Activated naive CD4-positive, alpha-beta T cell treated with anti-CD3 and anti-CD28 coated beads, Interleukin-2, amount 10 ng/mL, durations not matched to agents 7 days and 5 days (primary cell): ENCODE results near the gene CCDC13.

Source experiments
- CTCF ChIA-PET: fragments of 350-600 bp; sonication (Branson Sonifier 250); formaldehyde crosslinking; loops from one replicate; lab custom pipeline; 2021; ENCODE audit warnings: antibody characterized with exemption; lab: Charles Lee
- DNase-seq: peaks from one replicate; pipeline ENCODE4 v3.0.0-alpha.2; 2020
- H3K27ac Mint-ChIP-seq: one replicate; pipeline ENCODE4 v1.8.0; 2021; ENCODE audit warnings: mild to moderate bottlenecking, moderate library complexity, mixed read lengths
- H3K27me3 Mint-ChIP-seq: one replicate; pipeline ENCODE4 v1.8.0; 2021; ENCODE audit warnings: mild to moderate bottlenecking, mixed read lengths
- H3K36me3 Mint-ChIP-seq: one replicate; pipeline ENCODE4 v1.8.0; 2021; ENCODE audit warnings: mixed read lengths
- H3K4me1 Mint-ChIP-seq: one replicate; pipeline ENCODE4 v1.8.0; 2021; ENCODE audit warnings: mixed read lengths
- H3K4me3 Mint-ChIP-seq: one replicate; pipeline ENCODE4 v1.8.0; 2021; ENCODE audit warnings: mild to moderate bottlenecking, moderate library complexity, mixed read lengths
- H3K9me3 Mint-ChIP-seq: one replicate; pipeline ENCODE4 v1.8.0; 2021; ENCODE audit warnings: mixed read lengths

Gene CCDC13

GRCh38 chr3:42743204-42743995, 29.7 kb downstream of the CCDC13 start:
- CTCF ChIA-PET, result interaction anchor here (0.5 to 4.7 kb wide), 20 partner anchors 9 to 496 kb away, joined by 3 to 36 read pairs (median 5); partner anchors contain the start of gene SEC22C
- no peaks in the 10 kb centered on the region for H3K36me3 Mint-ChIP-seq
- H3K9me3 Mint-ChIP-seq, result no peaks in the 10 kb centered on the region
- no peak overlapping the region for H3K27ac Mint-ChIP-seq
- no peak overlapping the region for H3K4me3 Mint-ChIP-seq
- H3K27me3 Mint-ChIP-seq, result peaks cover 14% of the 10 kb centered on the region
- peaks cover 36% of the 10 kb centered on the region for H3K4me1 Mint-ChIP-seq
- DNase-seq, result no peak

DNA sequence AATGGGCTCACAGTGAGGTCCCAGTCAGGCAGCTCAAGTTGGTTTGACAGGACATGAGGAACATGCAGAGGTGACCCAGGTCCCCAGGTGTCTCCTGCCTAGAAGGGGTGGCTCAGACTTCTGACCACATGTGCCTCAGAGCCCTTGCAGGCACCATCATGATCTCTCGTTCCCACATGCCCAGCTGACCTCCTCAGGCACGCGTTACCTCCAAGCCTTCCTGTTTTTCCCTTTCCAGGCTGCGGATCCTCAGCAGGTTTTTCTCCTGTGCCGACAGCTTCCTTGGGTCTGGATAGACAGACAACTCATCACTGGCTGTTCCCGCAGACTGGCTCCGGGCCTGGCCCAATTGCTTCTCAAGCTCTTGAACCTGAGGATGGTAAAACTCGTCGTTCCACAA, 30.4 kb downstream of the CCDC13 start:
- Mint-ChIP-seq H3K36me3 (no peaks in the 10 kb centered on the region), H3K27me3 (peaks cover 14% of the 10 kb centered on the region), H3K4me1 (peaks cover 29% of the 10 kb centered on the region), H3K27ac (no peak overlapping the region), H3K4me3 (no peak overlapping the region), H3K9me3 (no peaks in the 10 kb centered on the region)
- CTCF ChIA-PET, result interaction anchor here (0.5 to 3.3 kb wide), 8 partner anchors 13 to 496 kb away, joined by 3 to 22 read pairs (median 4); partner anchors contain the start of gene SEC22C
- DNase-seq, result no peak

DNA sequence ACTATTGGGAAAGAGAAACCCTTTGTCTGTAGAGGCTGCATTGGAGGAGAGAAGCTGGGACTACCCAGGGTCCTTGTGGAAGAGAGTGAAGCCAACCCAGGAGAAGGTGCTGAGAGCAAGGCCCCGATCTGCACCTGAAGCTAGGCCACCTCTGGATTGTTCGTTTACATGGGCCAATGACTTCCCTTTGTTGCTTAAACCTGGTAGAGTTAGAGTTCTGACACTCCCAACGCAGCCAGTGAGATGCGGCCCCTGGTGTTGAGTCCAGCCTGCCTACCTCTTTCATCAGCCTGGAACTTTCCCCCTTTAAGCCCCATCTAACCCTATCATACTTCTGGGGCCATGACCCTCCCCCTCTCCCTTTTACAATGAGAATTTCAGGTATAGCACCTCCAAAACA, 30.8 kb downstream of the CCDC13 start:
- no peak overlapping the region for H3K27ac Mint-ChIP-seq
- peaks cover 25% of the 10 kb centered on the region for H3K4me1 Mint-ChIP-seq
- peaks cover 14% of the 10 kb centered on the region for H3K27me3 Mint-ChIP-seq
- no peaks in the 10 kb centered on the region for H3K36me3 Mint-ChIP-seq
- no peak overlapping the region for H3K4me3 Mint-ChIP-seq
- CTCF ChIA-PET, result interaction anchor here (0.7 to 1.9 kb wide), 6 partner anchors 13 to 495 kb away, joined by 3 to 5 read pairs (median 4); partner anchors contain the start of gene SEC22C
- no peak for DNase-seq
- H3K9me3 Mint-ChIP-seq, result no peaks in the 10 kb centered on the region

DNA sequence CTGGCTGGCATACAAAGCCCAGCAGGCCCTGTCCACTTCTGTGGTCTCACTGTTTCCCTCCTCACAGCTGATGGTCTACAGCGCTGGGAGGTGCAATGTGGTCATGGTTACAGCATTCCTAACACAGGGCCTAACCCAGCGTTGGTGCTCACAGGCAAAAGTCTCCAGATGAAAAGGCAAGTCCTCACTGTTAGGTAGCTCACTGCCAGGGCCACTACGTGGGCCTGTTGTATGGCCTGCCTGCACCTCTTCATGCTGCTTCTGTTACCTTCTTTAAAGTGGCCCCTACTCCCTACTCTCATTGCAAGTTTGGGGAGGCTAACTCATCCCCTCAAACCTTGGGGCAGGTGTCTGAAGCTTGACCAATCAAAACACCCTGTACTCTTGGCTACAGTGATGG, 31.3 kb downstream of the CCDC13 start:
- Mint-ChIP-seq H3K9me3 (no peaks in the 10 kb centered on the region), H3K36me3 (no peaks in the 10 kb centered on the region), H3K27me3 (peaks cover 14% of the 10 kb centered on the region), H3K4me3 (no peak overlapping the region), H3K4me1 (peaks cover 20% of the 10 kb centered on the region), H3K27ac (no peak overlapping the region)
- DNase-seq, result no peak
- CTCF ChIA-PET, result interaction anchor here (0.7 to 1.9 kb wide), 5 partner anchors 14 to 495 kb away, joined by 3 to 5 read pairs (median 4); partner anchors contain the start of gene SEC22C

DNA sequence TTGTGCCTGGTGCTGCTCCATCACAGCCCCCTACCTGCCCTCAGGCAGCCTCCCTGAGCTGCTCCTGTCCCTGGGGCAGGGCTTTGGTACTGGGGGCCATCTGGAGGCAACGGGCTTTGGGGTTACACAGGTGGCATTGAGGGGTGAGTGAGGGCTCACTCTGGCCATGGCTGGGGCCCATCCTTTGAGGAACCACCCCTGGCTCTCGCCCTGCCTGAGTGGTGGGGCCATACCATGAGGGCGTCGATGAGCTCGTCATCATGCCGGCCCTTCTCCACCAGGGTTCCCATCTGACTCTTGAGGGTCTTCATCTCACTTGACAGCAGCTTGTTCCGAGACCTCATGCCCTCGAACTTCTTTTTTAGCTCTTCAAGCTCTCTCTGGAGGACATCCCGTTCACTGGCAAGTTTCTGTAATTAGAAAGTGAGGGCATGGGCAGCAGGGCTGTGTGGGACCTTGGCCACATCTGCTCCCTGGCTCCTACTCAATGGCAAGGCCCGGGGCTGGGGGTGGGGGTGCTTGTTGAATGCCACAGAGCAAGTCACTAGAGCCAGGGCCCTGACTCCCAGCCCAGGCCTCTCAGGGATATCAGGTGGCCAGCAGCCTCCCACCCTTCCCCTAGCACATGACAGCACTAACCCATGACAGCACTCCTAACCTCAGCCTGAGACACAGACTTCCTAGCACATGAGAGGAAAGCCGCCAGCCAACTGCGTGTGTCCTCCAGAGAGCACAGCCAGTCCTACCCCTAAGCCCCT, 33.5 kb downstream of the CCDC13 start:
- Mint-ChIP-seq H3K4me3 (no peak overlapping the region), H3K27ac (no peak overlapping the region), H3K36me3 (no peaks in the 10 kb centered on the region), H3K9me3 (no peaks in the 10 kb centered on the region), H3K27me3 (peaks cover 21% of the 10 kb centered on the region), H3K4me1 (peaks cover 7% of the 10 kb centered on the region)
- no peak for DNase-seq
- CTCF ChIA-PET, result interaction anchor here (0.6 to 1.4 kb wide), 3 partner anchors 11 to 154 kb away, joined by 3 to 4 read pairs (median 3); no protein-coding TSS in a partner anchor

- CTCF ChIA-PET, result no interaction called here
- no peak overlapping the region for H3K4me3 Mint-ChIP-seq
- H3K36me3 Mint-ChIP-seq, result no peaks in the 10 kb centered on the region
- H3K4me1 Mint-ChIP-seq, result no peaks in the 10 kb centered on the region
- DNase-seq, result no peak
- H3K9me3 Mint-ChIP-seq, result no peaks in the 10 kb centered on the region
- no peak overlapping the region for H3K27ac Mint-ChIP-seq
- H3K27me3 Mint-ChIP-seq, result peaks cover 16% of the 10 kb centered on the region
Observed at GRCh38 chr3:42736531-42736930, 36.5 kb downstream of the CCDC13 start.

DNA sequence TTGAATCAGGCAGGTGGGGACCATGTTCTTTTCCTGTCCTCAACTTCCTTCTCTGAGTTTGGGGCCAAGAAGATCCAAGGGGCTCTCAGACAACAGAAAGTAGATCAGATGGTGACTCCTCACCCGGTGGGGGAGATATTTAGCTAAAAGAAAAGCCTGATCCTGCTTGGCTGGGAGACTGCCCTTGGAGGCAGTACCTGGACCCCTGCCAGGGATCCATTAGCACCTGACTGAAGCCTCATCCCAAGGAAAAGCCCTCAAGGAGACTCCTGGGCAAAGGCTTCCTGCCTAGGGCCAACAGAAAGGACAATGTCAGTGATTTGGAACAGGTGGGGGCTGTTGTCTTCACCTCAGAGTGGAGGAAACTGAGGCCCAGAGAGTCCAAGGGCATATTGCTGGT, 37.0 kb downstream of the CCDC13 start:
- CTCF ChIA-PET, result interaction anchor here (1.0 kb wide), 1 partner anchor 13 kb away, joined by 4 read pairs; no protein-coding TSS in a partner anchor
- no peak overlapping the region for H3K4me3 Mint-ChIP-seq
- no peak overlapping the region for H3K27ac Mint-ChIP-seq
- H3K27me3 Mint-ChIP-seq, result peaks cover 16% of the 10 kb centered on the region
- H3K36me3 Mint-ChIP-seq, result no peaks in the 10 kb centered on the region
- H3K9me3 Mint-ChIP-seq, result no peaks in the 10 kb centered on the region
- DNase-seq, result no peak
- no peaks in the 10 kb centered on the region for H3K4me1 Mint-ChIP-seq

DNA sequence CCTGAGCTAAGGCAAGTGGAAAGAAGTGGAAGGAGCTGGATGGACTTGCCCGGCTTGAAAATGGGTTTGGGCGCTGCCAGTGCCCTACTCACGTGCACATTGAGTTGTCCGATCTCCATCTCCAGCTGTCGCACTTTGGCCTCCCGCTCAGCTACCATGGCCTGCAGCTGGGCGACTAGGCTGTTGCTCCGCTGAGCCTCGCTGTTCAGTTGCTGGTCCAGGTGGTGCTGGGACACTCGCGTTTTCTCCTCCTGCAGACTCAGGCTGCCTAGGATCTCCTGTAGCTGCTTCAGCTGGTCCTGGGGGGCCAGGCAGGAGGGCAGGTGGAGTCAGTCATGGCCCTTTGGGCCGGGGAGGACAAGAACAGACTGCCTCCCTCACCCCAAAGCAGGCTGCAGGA, 37.4 kb downstream of the CCDC13 start:
- H3K27ac Mint-ChIP-seq, result no peak overlapping the region
- DNase-seq, result no peak
- no peaks in the 10 kb centered on the region for H3K36me3 Mint-ChIP-seq
- peaks cover 16% of the 10 kb centered on the region for H3K27me3 Mint-ChIP-seq
- CTCF ChIA-PET, result interaction anchor here (1.0 to 1.4 kb wide), 3 partner anchors 9 to 14 kb away, joined by 3 to 7 read pairs (median 4); no protein-coding TSS in a partner anchor
- H3K4me1 Mint-ChIP-seq, result no peaks in the 10 kb centered on the region
- H3K4me3 Mint-ChIP-seq, result no peak overlapping the region
- no peaks in the 10 kb centered on the region for H3K9me3 Mint-ChIP-seq

DNA sequence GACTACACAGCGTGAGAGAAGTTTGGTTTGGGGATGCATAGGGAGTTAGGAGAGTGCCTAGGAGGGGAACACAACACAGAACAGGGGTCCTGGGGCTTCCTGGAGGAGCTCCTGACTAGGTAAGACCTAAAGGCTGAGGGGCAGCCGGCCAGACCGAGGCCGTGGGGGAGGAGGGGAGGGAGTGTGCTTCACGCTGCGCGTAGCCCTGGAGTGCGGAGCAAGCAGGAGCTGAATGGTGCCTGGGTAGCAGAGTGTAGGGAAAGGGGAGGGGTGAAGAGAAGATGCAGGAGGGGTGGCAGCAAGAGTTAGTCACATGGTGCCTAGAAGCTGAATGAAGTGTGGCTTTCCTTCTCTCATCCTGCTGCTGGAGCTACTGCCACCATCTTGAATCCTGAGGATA, 38.0 kb downstream of the CCDC13 start:
- Mint-ChIP-seq H3K36me3 (no peaks in the 10 kb centered on the region), H3K27me3 (peaks cover 16% of the 10 kb centered on the region), H3K4me1 (no peaks in the 10 kb centered on the region), H3K4me3 (no peak overlapping the region), H3K27ac (no peak overlapping the region), H3K9me3 (no peaks in the 10 kb centered on the region)
- no peak for DNase-seq
- CTCF ChIA-PET, result interaction anchor here (1.0 to 1.4 kb wide), 3 partner anchors 9 to 14 kb away, joined by 3 to 7 read pairs (median 4); no protein-coding TSS in a partner anchor

- Mint-ChIP-seq H3K4me1 (no peaks in the 10 kb centered on the region), H3K27ac (no peak overlapping the region), H3K9me3 (no peaks in the 10 kb centered on the region), H3K36me3 (no peaks in the 10 kb centered on the region), H3K4me3 (no peak overlapping the region), H3K27me3 (peaks cover 13% of the 10 kb centered on the region)
- DNase-seq, result no peak
- CTCF ChIA-PET, result interaction anchor here (1.1 to 1.4 kb wide), 2 partner anchors 10 to 12 kb away, joined by 3 to 7 read pairs; no protein-coding TSS in a partner anchor
Observed at GRCh38 chr3:42734263-42734860, 38.7 kb downstream of the CCDC13 start.

GRCh38 chr3:42733501-42734262, 39.4 kb downstream of the CCDC13 start:
- no peaks in the 10 kb centered on the region for H3K9me3 Mint-ChIP-seq
- H3K4me3 Mint-ChIP-seq, result no peak overlapping the region
- DNase-seq, result no peak
- H3K4me1 Mint-ChIP-seq, result no peaks in the 10 kb centered on the region
- CTCF ChIA-PET, result no interaction called here
- H3K27me3 Mint-ChIP-seq, result peaks cover 12% of the 10 kb centered on the region
- H3K36me3 Mint-ChIP-seq, result no peaks in the 10 kb centered on the region
- H3K27ac Mint-ChIP-seq, result no peak overlapping the region

DNA sequence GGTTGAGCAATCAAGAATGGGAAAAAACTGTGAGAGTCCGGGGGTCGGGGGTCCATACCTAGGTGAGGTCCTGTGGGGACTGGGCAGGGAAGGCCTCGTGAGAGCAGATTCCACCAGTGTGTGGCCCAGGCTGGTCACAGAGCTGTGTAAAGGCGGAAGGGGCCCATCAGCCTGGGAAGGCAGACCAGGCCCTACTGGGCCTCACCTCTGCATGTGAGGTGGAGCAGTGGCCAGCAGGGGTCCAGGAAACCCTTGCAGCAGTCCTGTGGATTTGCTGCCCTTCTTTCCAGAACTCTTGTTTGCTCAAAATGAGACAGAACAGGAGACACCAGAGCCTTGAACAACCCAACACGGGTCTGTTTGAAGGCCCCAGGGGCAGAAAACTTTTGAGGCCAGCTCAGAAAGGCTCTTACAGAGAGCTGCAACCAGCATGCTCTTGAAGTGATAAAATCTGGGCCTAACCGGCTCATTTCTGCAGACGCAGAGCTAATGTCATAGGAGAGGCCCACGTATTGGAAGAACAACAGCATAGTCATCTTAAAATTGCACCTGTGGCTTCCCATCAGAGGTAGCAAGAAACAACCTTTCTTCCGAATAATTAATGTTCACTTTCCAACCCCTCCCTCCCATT, 40.1 kb downstream of the CCDC13 start:
- CTCF ChIA-PET, result interaction anchor here (1.1 kb wide), 1 partner anchor 13 kb away, joined by 5 read pairs; no protein-coding TSS in a partner anchor

More for the DNA sequence above, 40.1 kb downstream of the CCDC13 start:
- Mint-ChIP-seq H3K27ac (no peak overlapping the region), H3K9me3 (no peaks in the 10 kb centered on the region), H3K4me3 (no peak overlapping the region), H3K4me1 (no peaks in the 10 kb centered on the region), H3K27me3 (peaks cover 14% of the 10 kb centered on the region), H3K36me3 (no peaks in the 10 kb centered on the region)
- DNase-seq, result no peak
